ENCODE results near the gene RASEF.

DNA sequence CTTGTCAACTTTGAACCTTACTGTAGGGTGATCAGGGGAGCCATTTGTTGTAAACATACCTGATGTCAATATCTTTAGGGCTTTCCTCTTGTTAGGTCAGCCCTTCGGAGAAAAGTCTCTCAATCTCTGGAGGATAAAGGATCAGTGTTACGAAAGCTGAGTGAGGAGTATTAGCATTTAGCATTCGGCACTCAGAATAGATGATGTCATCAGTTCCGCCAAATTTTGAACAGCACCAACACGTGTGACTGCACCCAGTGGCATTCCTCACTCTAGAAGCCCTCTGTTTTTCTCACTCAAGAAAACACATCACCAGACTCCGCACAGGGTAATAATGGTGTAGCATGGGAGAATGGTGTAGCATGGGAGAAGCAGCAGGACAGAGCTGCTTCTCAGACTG, 87.8 kb downstream of the RASEF start:
- TF ChIP-seq, protein P1, sequence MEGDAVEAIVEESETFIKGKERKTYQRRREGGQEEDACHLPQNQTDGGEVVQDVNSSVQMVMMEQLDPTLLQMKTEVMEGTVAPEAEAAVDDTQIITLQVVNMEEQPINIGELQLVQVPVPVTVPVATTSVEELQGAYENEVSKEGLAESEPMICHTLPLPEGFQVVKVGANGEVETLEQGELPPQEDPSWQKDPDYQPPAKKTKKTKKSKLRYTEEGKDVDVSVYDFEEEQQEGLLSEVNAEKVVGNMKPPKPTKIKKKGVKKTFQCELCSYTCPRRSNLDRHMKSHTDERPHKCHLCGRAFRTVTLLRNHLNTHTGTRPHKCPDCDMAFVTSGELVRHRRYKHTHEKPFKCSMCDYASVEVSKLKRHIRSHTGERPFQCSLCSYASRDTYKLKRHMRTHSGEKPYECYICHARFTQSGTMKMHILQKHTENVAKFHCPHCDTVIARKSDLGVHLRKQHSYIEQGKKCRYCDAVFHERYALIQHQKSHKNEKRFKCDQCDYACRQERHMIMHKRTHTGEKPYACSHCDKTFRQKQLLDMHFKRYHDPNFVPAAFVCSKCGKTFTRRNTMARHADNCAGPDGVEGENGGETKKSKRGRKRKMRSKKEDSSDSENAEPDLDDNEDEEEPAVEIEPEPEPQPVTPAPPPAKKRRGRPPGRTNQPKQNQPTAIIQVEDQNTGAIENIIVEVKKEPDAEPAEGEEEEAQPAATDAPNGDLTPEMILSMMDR (IDR thresholded peaks at IDR 0.05; ENCODE audit: extremely low read depth in 1 of 2, insufficient read depth in 1 of 2, low read depth in 1 of 2, low read length in 2 of 2): no peak
- TF ChIP-seq POLR2A (IDR thresholded peaks at IDR 0.05; ENCODE audit: low read depth, low read length) (no peak), POLR2AphosphoS5 (IDR thresholded peaks at IDR 0.05; ENCODE audit: insufficient read depth, low read depth, low read length) (no peak), MYC (IDR thresholded peaks at IDR 0.05; ENCODE audit: low read depth, low read length) (no peak), GATA2 (IDR thresholded peaks at IDR 0.05; ENCODE audit: insufficient read depth, insufficient read length, low read depth, low read length) (no peak), JUN (IDR thresholded peaks at IDR 0.05; ENCODE audit: borderline replicate concordance, insufficient read depth, insufficient read length, low read depth) (no peak)
